ENCODE measurements around the gene EPHA4.

EPHA4 gene

GRCh38 chr2:221561770-221562169, 10.3 kb downstream of the EPHA4 start:
- H3K27me3 ChIP-seq (ENCODE audit: insufficient read depth, low read depth): no peaks in the 10 kb centered on the region
- H3K4me2 ChIP-seq: no peak overlapping the region
- H4K20me1 ChIP-seq (ENCODE audit: insufficient read depth): no peaks in the 10 kb centered on the region
- no peaks in the 10 kb centered on the region for H3K79me2 ChIP-seq (ENCODE audit: insufficient read depth, low read depth)
- no peak overlapping the region for H3K27ac ChIP-seq
- no peak overlapping the region for H2AFZ ChIP-seq (ENCODE audit: low read depth)
- TF ChIP-seq, protein P1, sequence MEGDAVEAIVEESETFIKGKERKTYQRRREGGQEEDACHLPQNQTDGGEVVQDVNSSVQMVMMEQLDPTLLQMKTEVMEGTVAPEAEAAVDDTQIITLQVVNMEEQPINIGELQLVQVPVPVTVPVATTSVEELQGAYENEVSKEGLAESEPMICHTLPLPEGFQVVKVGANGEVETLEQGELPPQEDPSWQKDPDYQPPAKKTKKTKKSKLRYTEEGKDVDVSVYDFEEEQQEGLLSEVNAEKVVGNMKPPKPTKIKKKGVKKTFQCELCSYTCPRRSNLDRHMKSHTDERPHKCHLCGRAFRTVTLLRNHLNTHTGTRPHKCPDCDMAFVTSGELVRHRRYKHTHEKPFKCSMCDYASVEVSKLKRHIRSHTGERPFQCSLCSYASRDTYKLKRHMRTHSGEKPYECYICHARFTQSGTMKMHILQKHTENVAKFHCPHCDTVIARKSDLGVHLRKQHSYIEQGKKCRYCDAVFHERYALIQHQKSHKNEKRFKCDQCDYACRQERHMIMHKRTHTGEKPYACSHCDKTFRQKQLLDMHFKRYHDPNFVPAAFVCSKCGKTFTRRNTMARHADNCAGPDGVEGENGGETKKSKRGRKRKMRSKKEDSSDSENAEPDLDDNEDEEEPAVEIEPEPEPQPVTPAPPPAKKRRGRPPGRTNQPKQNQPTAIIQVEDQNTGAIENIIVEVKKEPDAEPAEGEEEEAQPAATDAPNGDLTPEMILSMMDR (conservative IDR thresholded peaks at IDR 0.05; ENCODE audit: low read depth, low read length): no peak
- no peaks in the 10 kb centered on the region for H3K36me3 ChIP-seq (ENCODE audit: insufficient read depth)
- no peak overlapping the region for H3K4me3 ChIP-seq (IDR thresholded peaks at IDR 0.05; ENCODE audit: insufficient read depth, low read depth, low read length)
- H3K9ac ChIP-seq: no peak overlapping the region
- no peaks in the 10 kb centered on the region for H3K4me1 ChIP-seq (ENCODE audit: low read depth, poor library complexity, severe bottlenecking)

DNA sequence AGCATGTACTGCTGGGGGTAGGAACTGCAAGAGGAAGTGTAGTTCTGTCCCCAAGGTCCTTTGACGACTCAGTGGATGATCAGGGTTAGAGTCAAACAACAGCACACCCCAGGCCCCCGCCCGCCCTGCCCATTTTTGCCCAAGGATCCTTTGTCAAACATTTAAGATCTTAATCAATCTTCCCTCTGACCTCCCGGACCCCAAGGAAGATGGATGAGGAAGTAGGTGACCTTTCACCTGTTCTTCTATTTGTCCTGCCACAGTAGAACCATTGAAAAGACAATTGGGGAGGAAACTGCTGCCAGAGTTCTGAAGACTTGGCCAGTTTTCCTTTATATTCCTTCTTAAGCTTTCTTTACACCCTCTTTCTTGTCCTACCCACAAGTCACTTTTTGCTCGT, 12.1 kb downstream of the EPHA4 start:
- no peak overlapping the region for H2AFZ ChIP-seq (ENCODE audit: low read depth)
- no peak overlapping the region for H3K9ac ChIP-seq
- no peaks in the 10 kb centered on the region for H3K36me3 ChIP-seq (ENCODE audit: insufficient read depth)
- no peaks in the 10 kb centered on the region for H3K27me3 ChIP-seq (ENCODE audit: insufficient read depth, low read depth)
- H3K27ac ChIP-seq: no peak overlapping the region
- no peaks in the 10 kb centered on the region for H4K20me1 ChIP-seq (ENCODE audit: insufficient read depth)
- TF ChIP-seq, protein P1 (conservative IDR thresholded peaks at IDR 0.05; ENCODE audit: low read depth, low read length): no peak
- H3K79me2 ChIP-seq (ENCODE audit: insufficient read depth, low read depth): no peaks in the 10 kb centered on the region
- H3K4me3 ChIP-seq (IDR thresholded peaks at IDR 0.05; ENCODE audit: insufficient read depth, low read depth, low read length): no peak overlapping the region
- no peak overlapping the region for H3K4me2 ChIP-seq
- no peaks in the 10 kb centered on the region for H3K4me1 ChIP-seq (ENCODE audit: low read depth, poor library complexity, severe bottlenecking)

GRCh38 chr2:221558107-221558506, 14.0 kb downstream of the EPHA4 start:
- TF ChIP-seq, protein P1 (conservative IDR thresholded peaks at IDR 0.05; ENCODE audit: low read depth, low read length): no peak
- Histone ChIP-seq H2AFZ (ENCODE audit: low read depth) (no peak overlapping the region), H3K27me3 (ENCODE audit: insufficient read depth, low read depth) (no peaks in the 10 kb centered on the region), H3K4me2 (no peak overlapping the region), H3K9ac (no peak overlapping the region), H3K4me3 (IDR thresholded peaks at IDR 0.05; ENCODE audit: insufficient read depth, low read depth, low read length) (no peak overlapping the region), H3K4me1 (ENCODE audit: low read depth, poor library complexity, severe bottlenecking) (no peaks in the 10 kb centered on the region), H3K27ac (no peak overlapping the region), H4K20me1 (ENCODE audit: insufficient read depth) (no peaks in the 10 kb centered on the region), H3K36me3 (ENCODE audit: insufficient read depth) (no peaks in the 10 kb centered on the region), H3K79me2 (ENCODE audit: insufficient read depth, low read depth) (no peaks in the 10 kb centered on the region)

DNA sequence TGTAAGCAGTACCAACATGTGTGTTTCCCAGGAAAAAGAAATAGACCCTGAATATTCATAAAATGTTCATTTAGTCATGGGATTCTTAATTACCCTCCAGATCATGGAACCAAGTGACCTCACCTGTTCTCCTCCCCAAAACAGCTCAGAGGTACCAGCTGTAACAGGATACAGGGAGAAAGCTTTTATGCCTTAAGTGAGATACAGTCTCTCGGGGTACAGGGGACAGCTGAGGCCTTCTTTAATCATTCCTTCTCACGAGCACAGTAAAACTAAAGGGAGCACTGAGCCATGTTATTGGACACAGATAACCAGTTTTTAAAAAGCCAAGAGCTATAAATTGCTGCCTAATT, 16.6 kb downstream of the EPHA4 start:
- no peak overlapping the region for H3K4me2 ChIP-seq
- no peak overlapping the region for H3K9ac ChIP-seq
- no peaks in the 10 kb centered on the region for H3K36me3 ChIP-seq (ENCODE audit: insufficient read depth)
- H3K27me3 ChIP-seq (ENCODE audit: insufficient read depth, low read depth): no peaks in the 10 kb centered on the region
- H3K27ac ChIP-seq: no peak overlapping the region
- TF ChIP-seq, protein P1 (conservative IDR thresholded peaks at IDR 0.05; ENCODE audit: low read depth, low read length): no peak
- H3K4me3 ChIP-seq (IDR thresholded peaks at IDR 0.05; ENCODE audit: insufficient read depth, low read depth, low read length): no peak overlapping the region
- H4K20me1 ChIP-seq (ENCODE audit: insufficient read depth): no peaks in the 10 kb centered on the region
- no peaks in the 10 kb centered on the region for H3K4me1 ChIP-seq (ENCODE audit: low read depth, poor library complexity, severe bottlenecking)
- no peak overlapping the region for H2AFZ ChIP-seq (ENCODE audit: low read depth)
- no peaks in the 10 kb centered on the region for H3K79me2 ChIP-seq (ENCODE audit: insufficient read depth, low read depth)

Data from KMS-11 (cell line).